DND-41 (cell line): ENCODE measurements around the gene APPBP2.
"Not testable (repeated sequence)": the region's sequence is repeated elsewhere in the genome, so short reads cannot be mapped to it uniquely, and the experiment has no call there.

Experiments
- EZH2 ChIP-seq: IDR thresholded peaks from 3 replicates; pipeline ENCODE4 v1.6.1; 2012; ENCODE audit warnings: borderline replicate concordance, low read depth, mild to moderate bottlenecking, moderate library complexity, low read length, inconsistent platforms; ENCODE audit not compliant: severe bottlenecking
- TF ChIP-seq, protein P1 (sequence below): IDR thresholded peaks from 2 replicates; pipeline ENCODE4 v1.5.1; 2012; ENCODE audit warnings: borderline replicate concordance, low read length, moderate library complexity, mild to moderate bottlenecking; ENCODE audit not compliant: poor library complexity, severe bottlenecking; ENCODE audit errors: extremely low read depth

DNA sequence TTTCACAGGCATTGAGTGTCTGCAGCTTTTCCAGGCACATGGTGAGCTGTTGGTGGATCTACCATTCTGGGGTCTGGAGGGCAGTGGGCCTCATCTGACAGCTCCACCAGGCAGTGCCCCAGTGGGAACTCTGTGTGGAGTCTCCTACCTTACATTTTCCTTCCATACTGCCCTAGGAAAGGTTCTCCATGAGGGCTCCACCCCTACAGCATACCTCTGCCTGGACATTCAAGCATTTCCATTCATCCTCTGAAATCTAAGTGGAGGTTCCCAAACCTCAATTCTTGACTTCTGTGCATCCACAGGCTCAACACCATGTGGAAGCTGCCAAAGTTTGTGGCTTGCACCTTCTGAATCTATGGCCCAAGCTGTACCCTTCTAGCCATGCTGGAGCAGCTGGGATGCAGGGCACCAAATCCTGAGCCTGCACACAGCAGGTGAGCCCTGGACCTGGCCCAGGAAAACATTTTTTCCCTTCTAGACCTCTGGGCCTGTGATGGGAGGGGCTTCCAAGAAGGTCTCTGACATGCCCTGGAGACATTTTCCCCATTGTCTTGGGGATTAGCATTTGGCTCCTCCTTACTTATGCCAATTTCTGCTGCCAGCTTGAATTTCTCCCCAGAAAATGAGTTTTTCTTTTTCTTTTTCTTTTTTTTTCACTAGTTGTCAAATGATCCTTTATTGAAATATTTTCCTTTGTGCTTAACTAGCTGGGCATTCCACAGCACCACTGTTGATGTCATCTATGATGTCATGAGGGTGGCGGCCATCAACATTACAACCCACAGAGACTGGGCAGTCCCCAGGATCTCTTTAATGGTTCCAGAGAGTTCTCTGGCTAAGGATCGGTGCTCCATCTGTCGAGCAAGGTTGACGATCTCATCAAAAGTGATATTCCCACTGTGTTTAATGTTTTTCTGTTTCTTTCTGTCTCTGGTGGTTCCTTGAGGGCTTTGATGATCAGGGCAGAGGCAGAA lies 92.7 kb downstream of the APPBP2 start:
- TF ChIP-seq, protein P1, sequence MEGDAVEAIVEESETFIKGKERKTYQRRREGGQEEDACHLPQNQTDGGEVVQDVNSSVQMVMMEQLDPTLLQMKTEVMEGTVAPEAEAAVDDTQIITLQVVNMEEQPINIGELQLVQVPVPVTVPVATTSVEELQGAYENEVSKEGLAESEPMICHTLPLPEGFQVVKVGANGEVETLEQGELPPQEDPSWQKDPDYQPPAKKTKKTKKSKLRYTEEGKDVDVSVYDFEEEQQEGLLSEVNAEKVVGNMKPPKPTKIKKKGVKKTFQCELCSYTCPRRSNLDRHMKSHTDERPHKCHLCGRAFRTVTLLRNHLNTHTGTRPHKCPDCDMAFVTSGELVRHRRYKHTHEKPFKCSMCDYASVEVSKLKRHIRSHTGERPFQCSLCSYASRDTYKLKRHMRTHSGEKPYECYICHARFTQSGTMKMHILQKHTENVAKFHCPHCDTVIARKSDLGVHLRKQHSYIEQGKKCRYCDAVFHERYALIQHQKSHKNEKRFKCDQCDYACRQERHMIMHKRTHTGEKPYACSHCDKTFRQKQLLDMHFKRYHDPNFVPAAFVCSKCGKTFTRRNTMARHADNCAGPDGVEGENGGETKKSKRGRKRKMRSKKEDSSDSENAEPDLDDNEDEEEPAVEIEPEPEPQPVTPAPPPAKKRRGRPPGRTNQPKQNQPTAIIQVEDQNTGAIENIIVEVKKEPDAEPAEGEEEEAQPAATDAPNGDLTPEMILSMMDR, result not testable (repeated sequence)
- not testable (repeated sequence) for TF ChIP-seq EZH2
